Measurements from ENCODE around the gene CRYGN.

CRYGN gene

GRCh38 chr7:151461096-151461941 is 21.4 kb upstream of the CRYGN start:
- H3K27ac ChIP-seq: no peak overlapping the region
- DNase-seq (ENCODE audit: low read depth, low spot score): no peak

DNA sequence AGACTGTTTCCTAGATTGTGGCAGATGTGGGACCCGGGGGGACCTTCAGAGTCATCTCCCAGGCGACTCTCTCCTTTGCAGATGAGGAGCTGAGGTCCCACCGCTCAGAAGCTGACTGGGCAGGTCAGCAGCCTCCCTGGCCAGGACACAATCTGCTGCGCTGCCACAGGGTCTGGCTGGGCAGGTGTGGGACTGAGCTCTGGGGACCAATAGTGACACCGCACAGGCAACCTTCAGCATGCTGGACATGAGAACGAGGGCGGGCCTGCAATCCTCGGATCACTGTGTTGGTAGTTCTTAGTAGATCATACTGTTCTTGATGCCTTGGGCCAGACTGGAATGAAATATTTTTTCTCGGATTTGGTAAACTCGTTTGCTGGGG is 20.5 kb upstream of the CRYGN start:
- DNase-seq (ENCODE audit: low read depth, low spot score): no peak
- peak overlapping the region; percentile 17 for H3K27ac ChIP-seq

DNA sequence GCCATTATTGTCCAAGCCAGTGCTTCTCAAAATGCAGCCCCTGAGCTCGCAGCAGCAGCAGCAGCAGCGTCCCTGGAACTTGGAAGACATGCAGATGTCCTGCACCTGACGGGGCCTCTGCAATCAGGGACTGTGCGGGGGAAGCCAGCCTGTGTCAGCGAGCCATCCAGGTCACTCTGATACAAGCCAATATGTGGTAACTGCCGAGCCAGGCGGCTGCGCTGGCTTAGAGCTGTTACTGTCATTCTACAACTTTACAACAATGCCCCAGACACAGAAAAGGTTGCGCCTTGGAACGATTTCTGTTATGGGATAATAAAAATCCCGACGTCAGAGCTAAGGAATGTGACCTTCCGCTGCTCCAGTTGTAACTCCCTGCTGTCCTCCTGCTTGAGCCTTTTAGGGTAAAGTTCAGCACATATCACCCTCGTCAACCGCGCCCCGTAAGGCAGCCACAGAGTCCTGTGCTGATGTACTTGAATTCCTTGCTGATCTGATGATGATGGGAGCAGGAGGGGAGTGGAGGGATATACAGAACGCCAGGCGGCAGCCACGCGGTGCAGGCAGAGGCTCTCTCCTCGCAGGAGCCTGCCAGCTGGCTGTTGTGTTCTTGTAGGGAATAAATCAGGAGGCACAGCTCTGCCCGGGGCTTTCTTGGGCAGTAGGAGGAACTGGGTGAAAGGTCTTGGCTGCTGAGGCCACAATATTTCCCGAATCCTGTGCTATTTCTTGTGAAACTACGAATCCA is 20.0 kb upstream of the CRYGN start:
- H3K27ac ChIP-seq: peak overlapping the region; percentile 17
- no peak for DNase-seq (ENCODE audit: low read depth, low spot score)

DNA sequence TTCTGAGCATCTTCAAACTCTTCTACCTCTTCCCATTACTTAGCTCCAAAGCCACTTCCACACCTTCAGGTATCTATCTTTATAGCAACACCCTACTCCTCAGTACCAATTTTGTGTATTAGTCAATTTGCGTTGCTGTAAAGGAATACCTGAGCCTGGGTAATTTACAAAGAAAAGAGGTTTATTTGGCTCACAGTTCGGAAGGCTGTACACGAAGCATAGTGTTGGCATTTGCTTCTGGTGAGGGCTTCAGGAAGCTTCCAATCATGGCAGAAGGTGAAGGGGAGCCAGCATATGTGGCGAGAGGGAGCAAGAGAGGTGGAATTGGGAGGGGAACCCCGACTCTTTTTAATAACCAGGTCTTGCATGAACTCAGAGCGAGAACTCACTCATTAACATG is 17.6 kb upstream of the CRYGN start:
- no peak for DNase-seq (ENCODE audit: low read depth, low spot score)
- H3K27ac ChIP-seq: no peak overlapping the region

DNA sequence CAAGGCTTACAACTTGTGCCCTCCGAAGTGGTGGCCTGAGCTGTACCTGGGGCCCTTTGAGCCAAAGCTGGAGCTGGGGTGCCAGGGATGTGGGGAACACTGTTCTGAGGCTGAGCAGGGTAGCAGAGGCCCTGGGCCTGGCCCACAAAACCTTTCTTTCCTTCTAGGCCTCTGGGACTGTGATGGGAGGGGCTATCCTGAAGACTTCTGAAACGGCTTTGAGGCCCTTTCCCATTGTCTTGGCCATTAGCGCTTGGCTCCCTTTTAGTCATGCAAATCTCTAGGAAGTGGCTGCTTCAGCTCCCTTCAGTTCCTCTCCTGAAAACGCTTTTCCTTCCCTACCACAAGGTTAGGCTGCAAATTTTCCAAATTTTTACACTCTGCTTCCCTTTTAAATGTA is 16.8 kb upstream of the CRYGN start:
- DNase-seq (ENCODE audit: low read depth, low spot score): no peak
- H3K27ac ChIP-seq: no peak overlapping the region

- no peak overlapping the region for H3K27ac ChIP-seq
- DNase-seq (ENCODE audit: low read depth, low spot score): no peak
Observed at GRCh38 chr7:151456276-151456675, 16.3 kb upstream of the CRYGN start.

- no peak for DNase-seq (ENCODE audit: low read depth, low spot score)
- H3K27ac ChIP-seq: no peak overlapping the region
Observed at GRCh38 chr7:151455690-151456089, 15.7 kb upstream of the CRYGN start.

- H3K27ac ChIP-seq: no peak overlapping the region
- DNase-seq (ENCODE audit: low read depth, low spot score): no peak
Observed at GRCh38 chr7:151454932-151455530, 15.1 kb upstream of the CRYGN start.

GRCh38 chr7:151454305-151454704 is 14.4 kb upstream of the CRYGN start:
- DNase-seq (ENCODE audit: low read depth, low spot score): no peak
- H3K27ac ChIP-seq: no peak overlapping the region

- DNase-seq (ENCODE audit: low read depth, low spot score): no peak
Observed at GRCh38 chr7:151453326-151453791, 13.4 kb upstream of the CRYGN start.

DNA sequence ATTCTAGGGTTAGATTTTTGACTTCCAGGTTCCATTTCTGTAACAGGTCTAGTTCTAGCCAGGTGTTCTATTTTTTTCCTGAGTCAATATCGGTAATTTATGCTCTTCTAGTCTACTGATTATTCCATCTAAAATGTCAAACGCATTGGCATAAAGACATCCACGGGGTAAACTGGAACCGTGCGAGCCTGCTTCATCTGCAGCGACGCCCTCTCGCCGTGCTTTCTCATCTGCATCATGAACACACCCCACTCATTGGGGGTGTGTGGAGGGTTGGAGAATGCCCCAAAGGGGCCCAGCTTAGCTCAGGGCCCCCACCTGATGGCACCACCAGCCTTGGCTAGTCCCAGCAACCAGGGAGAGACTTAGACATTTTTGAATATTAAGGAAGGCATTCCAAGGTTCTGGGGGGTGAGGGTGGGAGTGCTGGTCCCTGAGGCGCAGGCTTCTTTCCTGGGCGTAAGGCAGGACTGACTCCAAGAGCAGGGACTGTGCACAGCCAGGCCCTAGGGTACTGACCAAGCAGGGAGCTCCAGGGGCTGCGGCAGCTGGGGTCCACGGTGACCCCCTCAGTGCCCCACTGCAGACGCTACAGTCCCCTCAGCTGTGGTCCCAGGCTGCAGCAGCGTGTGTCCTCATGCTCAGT is 12.9 kb upstream of the CRYGN start:
- DNase-seq (ENCODE audit: low read depth, low spot score): no peak

More at GRCh38 chr7:151453326-151453791, 13.4 kb upstream of the CRYGN start:
- no peak overlapping the region for H3K27ac ChIP-seq

DNA sequence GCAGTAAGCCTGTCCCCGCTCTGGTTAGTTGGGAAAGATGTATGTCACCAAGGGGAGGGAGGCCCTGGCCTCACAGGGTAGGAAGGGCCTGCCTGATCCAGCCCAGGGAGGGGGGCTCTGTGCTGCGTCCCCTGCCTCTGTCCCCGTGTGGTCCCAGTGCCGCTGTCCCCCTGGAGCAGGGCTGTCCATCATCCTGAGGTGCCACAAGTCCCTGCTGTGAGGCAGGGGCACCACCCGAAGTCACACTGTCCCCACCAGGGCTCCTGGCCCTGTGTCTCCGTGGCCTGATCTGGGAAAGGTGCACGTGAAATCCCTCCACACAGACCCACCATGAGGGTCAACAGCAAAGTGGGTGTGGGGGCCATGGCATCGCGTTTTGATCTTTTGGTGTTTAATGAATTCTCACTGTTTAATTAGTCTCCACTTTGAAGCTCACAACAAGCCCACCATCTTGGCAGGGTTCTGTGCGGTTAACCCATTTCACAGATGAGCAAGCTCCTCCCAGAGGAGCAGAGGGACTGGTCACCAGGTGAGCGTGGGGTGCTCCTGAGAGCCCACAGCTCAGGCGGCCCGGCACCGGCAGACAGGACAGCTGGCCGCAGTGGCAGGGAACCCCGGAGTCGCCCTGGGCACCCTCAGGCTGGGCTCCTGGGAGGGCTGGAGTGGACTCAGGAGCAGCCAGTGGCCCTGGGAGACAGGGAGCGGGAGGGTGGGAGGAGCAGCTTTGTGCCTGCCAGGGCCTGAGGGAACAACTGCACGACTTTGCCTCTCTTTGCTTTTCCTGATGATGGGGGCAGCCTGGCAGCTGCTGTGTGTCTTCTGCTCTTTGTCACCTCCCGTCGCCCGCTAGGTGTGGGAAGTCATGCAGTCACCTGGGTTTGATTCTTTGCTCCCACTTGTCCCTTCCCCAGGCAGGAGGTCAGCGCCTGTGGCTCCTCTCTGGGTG is 12.0 kb upstream of the CRYGN start:
- no peak overlapping the region for H3K27ac ChIP-seq
- DNase-seq (ENCODE audit: low read depth, low spot score): no peak

More for the DNA sequence above, 12.9 kb upstream of the CRYGN start:
- H3K27ac ChIP-seq: no peak overlapping the region

DNA sequence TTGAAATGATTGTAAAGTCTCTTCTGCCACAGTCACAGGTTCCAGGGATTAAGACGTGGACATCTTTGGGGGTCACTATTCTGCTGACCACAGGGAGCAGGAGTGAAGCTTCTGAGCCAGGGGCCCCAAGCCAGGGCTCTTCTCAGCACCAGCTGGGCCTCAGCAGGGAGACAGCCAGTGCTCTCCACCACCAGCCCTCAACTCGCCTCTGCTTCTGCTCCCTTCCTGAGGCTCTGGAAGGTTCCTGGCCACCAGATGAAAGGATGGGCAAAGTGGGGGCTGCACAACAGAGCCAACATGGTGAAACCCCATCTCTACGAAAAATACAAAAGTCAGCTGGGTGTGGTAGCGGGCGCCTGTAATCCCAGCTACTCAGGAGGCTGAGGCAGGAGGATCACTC is 11.2 kb upstream of the CRYGN start:
- H3K27ac ChIP-seq: no peak overlapping the region
- DNase-seq (ENCODE audit: low read depth, low spot score): no peak

- no peak overlapping the region for H3K27ac ChIP-seq
- no peak for DNase-seq (ENCODE audit: low read depth, low spot score)
Observed at GRCh38 chr7:151449990-151450389, 10.0 kb upstream of the CRYGN start.

DNA sequence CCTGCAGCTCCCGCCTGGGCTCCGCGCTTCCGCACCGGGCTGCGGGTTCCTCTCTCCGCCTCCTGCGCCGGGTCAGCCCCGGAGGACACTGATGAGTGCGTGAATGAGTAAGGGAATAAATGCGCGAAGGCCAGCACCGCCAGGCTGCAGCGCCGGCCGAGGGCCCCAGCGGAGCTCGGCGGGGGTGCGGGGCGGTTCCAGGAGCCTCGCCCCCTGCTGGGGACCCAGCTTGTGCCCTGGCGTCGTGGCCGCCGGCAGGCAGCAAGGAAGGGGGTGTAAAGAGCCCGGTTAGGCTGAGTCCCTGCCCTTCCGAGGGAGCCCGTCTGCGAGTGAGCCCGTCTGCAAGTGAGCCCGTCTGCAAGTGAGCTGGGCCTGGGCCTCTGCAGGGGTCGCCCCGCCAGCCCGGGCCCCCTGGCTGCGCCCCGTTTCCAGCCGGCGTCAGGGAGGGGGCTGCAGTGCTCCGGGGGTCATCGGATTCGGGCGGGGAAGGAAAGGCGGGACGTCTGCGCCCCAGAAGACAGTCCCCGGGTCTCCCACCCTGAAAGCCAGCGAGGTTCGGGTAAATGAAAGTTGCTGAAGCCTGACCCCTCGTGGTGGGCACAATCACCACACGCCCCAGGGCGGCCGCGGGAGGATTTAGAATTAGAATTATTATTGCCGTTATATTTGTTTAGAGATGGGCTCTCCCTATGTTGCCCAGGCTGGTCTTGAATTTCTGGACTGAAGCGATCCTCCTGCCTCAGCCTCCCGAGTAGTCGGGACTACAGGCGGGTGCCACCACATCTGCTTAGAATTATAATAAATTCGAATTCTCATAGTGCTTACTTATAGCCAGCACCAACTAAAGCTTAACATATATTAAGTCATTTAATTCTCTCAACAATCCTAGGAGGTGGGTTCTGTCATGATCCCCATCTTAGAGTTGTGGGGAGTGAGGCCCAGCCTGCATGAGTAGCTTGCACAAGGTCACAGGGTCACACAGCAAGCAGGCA is 8.6 kb upstream of the CRYGN start:
- no peak overlapping the region for H3K27ac ChIP-seq
- no peak for DNase-seq (ENCODE audit: low read depth, low spot score)

GRCh38 chr7:151447901-151448260 is 7.9 kb upstream of the CRYGN start:
- no peak for DNase-seq (ENCODE audit: low read depth, low spot score)
- no peak overlapping the region for H3K27ac ChIP-seq

GRCh38 chr7:151447312-151447711 is 7.4 kb upstream of the CRYGN start:
- H3K27ac ChIP-seq: no peak overlapping the region

DNA sequence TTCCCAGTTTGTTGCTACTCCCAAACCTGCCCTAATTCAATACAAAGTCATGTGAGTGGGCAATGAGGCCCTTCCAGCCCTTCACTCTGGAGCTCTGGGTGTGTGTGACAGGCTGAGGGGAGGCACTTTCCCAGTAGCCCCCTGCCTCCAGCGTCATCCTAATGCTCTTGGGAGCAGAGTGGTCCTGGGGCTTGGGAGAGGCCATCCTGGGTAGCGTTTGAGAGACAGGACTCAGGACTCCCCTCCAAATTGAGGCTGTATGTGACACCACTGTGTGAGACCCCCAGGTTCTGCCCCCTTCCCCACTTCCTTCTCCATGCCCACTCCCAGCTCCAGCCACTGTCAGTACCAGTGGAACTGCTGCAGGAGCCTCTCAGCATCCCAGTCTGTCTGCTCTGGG is 6.5 kb upstream of the CRYGN start:
- no peak for DNase-seq (ENCODE audit: low read depth, low spot score)
- H3K27ac ChIP-seq: no peak overlapping the region

More at GRCh38 chr7:151447312-151447711, 7.4 kb upstream of the CRYGN start:
- DNase-seq (ENCODE audit: low read depth, low spot score): no peak
